Esophagus squamous epithelium (tissue), 5 donors: Measurements from ENCODE around the gene PMFBP1. TPM values are rescaled to one million over a fixed set of nuclear protein-coding genes. Genes with fewer than 3 reads are reported as not detected.

Experiments used
- DNase-seq: peaks from one replicate; lab custom pipeline; 2025; lab: John Stamatoyannopoulos, UW
- H3K27ac ChIP-seq, 4 donors: fragments of 200-600 bp; sonication (generic); one replicate each; pipeline ENCODE4 v1.5.1; 2016 to 2019; ENCODE audit warnings: mild to moderate bottlenecking in 1 of 4
- H3K27me3 ChIP-seq, 4 donors: fragments of 200-600 bp; sonication (generic); 1 replicate in 3 of 4; 2 replicates in 1 of 4; pipeline versions ENCODE4 v1.5.1 to v1.6.0; 2017 to 2021; ENCODE audit warnings: antibody characterized with exemption in 1 of 4
- H3K36me3 ChIP-seq, 3 donors: fragments of 200-600 bp; sonication (generic); one replicate each; pipeline ENCODE4 v1.5.1; 2016 to 2019
- H3K4me1 ChIP-seq, 3 donors: fragments of 200-600 bp; sonication (generic); one replicate each; pipeline ENCODE4 v1.5.1; 2017 to 2019
- H3K4me3 ChIP-seq, 4 donors: fragments of 200-600 bp; sonication (generic); 1 replicate in 3 of 4; 2 replicates in 1 of 4; pipeline ENCODE4 v1.5.1; 2016 to 2019; ENCODE audit warnings: mild to moderate bottlenecking in 2 of 4, moderate library complexity in 1 of 4
- H3K9me3 ChIP-seq, 3 donors: fragments of 200-600 bp; sonication (generic); one replicate each; pipeline ENCODE4 v1.5.1; 2016 to 2019
- CTCF ChIP-seq, 6 experiments: fragments of 450-650 bp in 4 of 6; fragments of 200-600 bp in 2 of 6; sonication (generic) in 2 of 6; IDR thresholded peaks; one replicate each; pipeline ENCODE4 v1.5.1; 2016 to 2019; ENCODE audit warnings: antibody characterized with exemption in 6 of 6, mild to moderate bottlenecking in 4 of 6, moderate library complexity in 4 of 6
- POLR2A ChIP-seq, 4 donors: fragments of 450-650 bp; IDR thresholded peaks; one replicate each; pipeline ENCODE4 v1.6.1; 2017; ENCODE audit warnings: antibody characterized with exemption in 4 of 4, mild to moderate bottlenecking in 4 of 4, moderate library complexity in 3 of 4
- WGBS, 2 donors: methylation state at CpG; one replicate each; pipeline ENCODE4 v1.1.5; 2018; 5-methylcytosine and 5-hydroxymethylcytosine counted together
- intact Hi-C: fragments of 100-400 bp; cut with DNase I; formaldehyde crosslinking; loops from one replicate; pipeline ENCODE4 v1.15.0; 2022
- total RNA-seq, 4 donors: library from RNA; depleted of rRNA; stranded (reverse); fragments of >200 nt; gene quantifications; one replicate each; pipeline ENCODE4 v1.1.0, GENCODE V29; 2016
- donor health status: DM: yes; HTN: yes; CAD: no.

PMFBP1 gene
- total RNA-seq, 4 donors from 2014 or later = 1.1 to 2.0 (median 1.4) TPM

DNA sequence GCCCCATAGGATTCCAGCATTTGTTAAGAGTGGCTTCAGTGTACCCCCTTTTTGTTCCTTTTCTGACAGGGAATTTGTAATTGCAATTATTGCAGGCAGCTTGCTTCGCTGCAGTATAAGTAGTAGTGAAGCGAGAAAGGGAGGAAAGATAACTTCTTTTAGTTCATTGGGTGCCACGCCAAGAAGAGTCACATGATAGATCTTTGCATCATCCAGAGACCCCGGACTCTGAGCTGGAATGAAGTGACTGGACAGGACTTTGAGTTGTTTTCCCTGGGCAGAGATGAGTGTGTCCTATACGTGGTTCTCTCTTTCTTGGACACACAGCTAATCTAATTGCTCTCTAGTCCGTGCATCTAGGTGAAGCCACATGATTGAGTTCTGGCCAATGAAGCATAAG is 44.8 kb upstream of the PMFBP1 start:
- DNase-seq = no peak
- intact Hi-C loops = no loop called here
- Histone ChIP-seq H3K27ac (no peak overlapping the region), H3K4me3 (no peak overlapping the region), H3K27me3 (no peaks in the 10 kb centered on the region), H3K36me3 (no peaks in the 10 kb centered on the region), H3K4me1 (no peaks in the 10 kb centered on the region), H3K9me3 (no peaks in the 10 kb centered on the region)
- 71 to 78% methylated on average over 6 of the region's 6 CpGs for WGBS, 2 donors
- TF ChIP-seq POLR2A (IDR thresholded peaks at IDR 0.05) (no peak), CTCF (IDR thresholded peaks at IDR 0.05) (no peak)

- Histone ChIP-seq H3K36me3 (no peaks in the 10 kb centered on the region), H3K9me3 (no peaks in the 10 kb centered on the region), H3K27ac (no peak overlapping the region), H3K27me3 (no peaks in the 10 kb centered on the region), H3K4me1 (no peaks in the 10 kb centered on the region), H3K4me3 (no peak overlapping the region)
- no peak for DNase-seq
- intact Hi-C loops = no loop called here
- no peak for TF ChIP-seq POLR2A (IDR thresholded peaks at IDR 0.05)
- no peak for TF ChIP-seq CTCF (IDR thresholded peaks at IDR 0.05)
Observed at GRCh38 chr16:72214821-72215220, 42.9 kb upstream of the PMFBP1 start.

DNA sequence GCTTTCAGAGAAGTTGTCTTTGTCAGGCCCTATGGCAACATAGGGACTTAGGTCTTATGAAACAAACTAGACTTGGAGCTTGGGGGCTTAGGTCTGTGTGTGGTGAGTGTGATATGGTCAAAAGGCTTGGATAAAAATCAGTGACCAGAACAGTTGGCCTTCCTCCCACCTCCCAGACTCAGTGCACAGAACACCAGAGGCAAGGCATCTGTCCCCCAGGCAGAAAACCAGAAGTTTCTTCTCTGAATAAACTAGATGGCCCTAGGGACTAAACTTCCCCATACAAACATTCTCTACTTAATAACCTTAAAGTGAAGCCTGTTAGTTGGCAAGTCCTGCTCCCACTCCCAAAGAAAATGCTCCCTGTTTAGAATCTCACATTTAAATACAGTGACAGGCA is 39.2 kb upstream of the PMFBP1 start:
- H3K36me3 ChIP-seq = no peaks in the 10 kb centered on the region
- intact Hi-C loops = no loop called here
- TF ChIP-seq POLR2A (IDR thresholded peaks at IDR 0.05) = no peak
- TF ChIP-seq CTCF (IDR thresholded peaks at IDR 0.05) = no peak
- no peaks in the 10 kb centered on the region for H3K9me3 ChIP-seq
- no peaks in the 10 kb centered on the region for H3K4me1 ChIP-seq
- no peak for DNase-seq
- no peaks in the 10 kb centered on the region for H3K27me3 ChIP-seq
- H3K4me3 ChIP-seq = no peak overlapping the region
- no peak overlapping the region for H3K27ac ChIP-seq

- no peak overlapping the region for H3K4me3 ChIP-seq
- intact Hi-C loops = no loop called here
- H3K4me1 ChIP-seq = no peaks in the 10 kb centered on the region
- no peaks in the 10 kb centered on the region for H3K27me3 ChIP-seq
- H3K9me3 ChIP-seq = no peaks in the 10 kb centered on the region
- no peak for DNase-seq
- no peak overlapping the region for H3K27ac ChIP-seq
- WGBS, 2 donors = 71 to 74% methylated on average over 3 of the region's 3 CpGs
- TF ChIP-seq CTCF (IDR thresholded peaks at IDR 0.05) = no peak
- no peak for TF ChIP-seq POLR2A (IDR thresholded peaks at IDR 0.05)
- H3K36me3 ChIP-seq = no peaks in the 10 kb centered on the region
Observed at GRCh38 chr16:72210555-72210954, 38.6 kb upstream of the PMFBP1 start.

- no peak for TF ChIP-seq CTCF (IDR thresholded peaks at IDR 0.05)
- TF ChIP-seq POLR2A (IDR thresholded peaks at IDR 0.05) = no peak
- intact Hi-C loops = no loop called here
- no peaks in the 10 kb centered on the region for H3K9me3 ChIP-seq
- H3K27ac ChIP-seq = no peak overlapping the region
- no peaks in the 10 kb centered on the region for H3K27me3 ChIP-seq
- no peaks in the 10 kb centered on the region for H3K36me3 ChIP-seq
- WGBS, 2 donors = 100% methylated on average over 2 of the region's 3 CpGs; no CpG with 5 or more reads in 1 of the 2 donors
- no peaks in the 10 kb centered on the region for H3K4me1 ChIP-seq
- no peak for DNase-seq
- H3K4me3 ChIP-seq = no peak overlapping the region
Observed at GRCh38 chr16:72210072-72210471, 38.1 kb upstream of the PMFBP1 start.
